ENCODE data around the gene MEF2C. TPM values are rescaled to one million over a fixed set of nuclear protein-coding genes. Genes with fewer than 3 reads are reported as not detected.

Gene MEF2C
- total RNA-seq, 2 donors from 2014 or later = 36.1 to 57.5 TPM

DNA sequence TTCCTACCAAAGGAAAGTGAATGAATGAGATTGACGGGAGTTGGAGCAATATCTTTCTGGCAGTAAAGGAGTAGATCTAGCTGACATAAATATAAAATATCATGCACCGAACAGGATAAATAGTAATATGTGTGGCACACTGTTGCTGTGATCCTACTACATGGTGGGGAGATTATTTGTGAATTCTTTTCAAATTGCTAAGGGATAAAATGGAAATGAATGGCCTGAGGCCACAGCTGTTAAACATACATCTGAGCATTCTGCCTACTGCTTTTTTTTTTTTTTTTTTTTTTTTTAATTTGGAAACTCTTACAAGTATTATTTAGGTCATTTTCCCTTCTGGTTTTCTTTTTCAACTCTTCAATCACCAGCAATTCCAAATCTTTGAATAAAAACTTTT lies 66.8 kb downstream of the MEF2C start:
- DNase-seq (ENCODE audit: low spot score) = no peak
- TF ChIP-seq, protein P1, sequence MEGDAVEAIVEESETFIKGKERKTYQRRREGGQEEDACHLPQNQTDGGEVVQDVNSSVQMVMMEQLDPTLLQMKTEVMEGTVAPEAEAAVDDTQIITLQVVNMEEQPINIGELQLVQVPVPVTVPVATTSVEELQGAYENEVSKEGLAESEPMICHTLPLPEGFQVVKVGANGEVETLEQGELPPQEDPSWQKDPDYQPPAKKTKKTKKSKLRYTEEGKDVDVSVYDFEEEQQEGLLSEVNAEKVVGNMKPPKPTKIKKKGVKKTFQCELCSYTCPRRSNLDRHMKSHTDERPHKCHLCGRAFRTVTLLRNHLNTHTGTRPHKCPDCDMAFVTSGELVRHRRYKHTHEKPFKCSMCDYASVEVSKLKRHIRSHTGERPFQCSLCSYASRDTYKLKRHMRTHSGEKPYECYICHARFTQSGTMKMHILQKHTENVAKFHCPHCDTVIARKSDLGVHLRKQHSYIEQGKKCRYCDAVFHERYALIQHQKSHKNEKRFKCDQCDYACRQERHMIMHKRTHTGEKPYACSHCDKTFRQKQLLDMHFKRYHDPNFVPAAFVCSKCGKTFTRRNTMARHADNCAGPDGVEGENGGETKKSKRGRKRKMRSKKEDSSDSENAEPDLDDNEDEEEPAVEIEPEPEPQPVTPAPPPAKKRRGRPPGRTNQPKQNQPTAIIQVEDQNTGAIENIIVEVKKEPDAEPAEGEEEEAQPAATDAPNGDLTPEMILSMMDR (IDR thresholded peaks at IDR 0.05) = no peak
- H3K27ac ChIP-seq = peak overlapping the region; percentile 8 to 28
- H3K27me3 ChIP-seq = no peaks in the 10 kb centered on the region
- H3K9me3 ChIP-seq = no peaks in the 10 kb centered on the region
- no peak overlapping the region for H3K4me3 ChIP-seq
- peaks cover 0 to 38% of the 10 kb centered on the region in 2 donors for H3K4me1 ChIP-seq
- no peaks in the 10 kb centered on the region for H3K36me3 ChIP-seq

DNA sequence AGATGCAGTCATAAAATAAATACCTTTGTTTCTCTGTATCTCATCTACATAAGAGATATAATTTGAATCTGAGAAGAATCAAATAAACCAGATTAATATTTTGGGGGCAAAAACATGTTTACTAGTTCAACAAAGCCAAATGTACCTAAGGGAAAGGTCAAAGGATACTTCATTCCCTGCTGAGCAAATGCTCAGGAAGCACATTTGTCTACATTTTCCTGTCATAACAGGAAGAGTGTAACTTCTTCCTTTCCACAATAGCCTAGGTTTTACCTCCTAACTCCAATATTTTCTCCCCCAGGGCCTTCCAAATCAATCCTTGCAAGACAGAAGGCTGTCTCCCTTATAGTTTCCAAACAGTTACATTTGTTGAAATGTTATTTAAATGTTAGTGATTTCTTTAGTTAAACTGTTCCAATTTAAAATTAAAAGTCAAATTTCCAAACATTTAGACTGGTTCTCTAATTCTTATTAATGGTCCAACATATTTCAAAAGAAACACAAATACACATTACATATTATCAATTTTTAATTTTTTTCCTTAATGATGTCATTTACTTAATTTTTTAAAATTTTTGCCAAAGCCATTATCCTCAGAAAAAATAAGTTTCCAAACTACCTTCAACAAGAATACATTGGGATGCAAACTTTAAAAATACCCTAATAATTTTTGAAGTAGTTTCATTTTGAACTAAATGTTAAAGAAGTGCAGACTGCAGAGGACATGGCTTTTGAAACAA lies 67.8 kb downstream of the MEF2C start:
- Histone ChIP-seq H3K4me1 (peaks cover 0 to 38% of the 10 kb centered on the region in 2 donors), H3K9me3 (no peaks in the 10 kb centered on the region), H3K27me3 (no peaks in the 10 kb centered on the region), H3K27ac (peak overlapping the region; percentile 28 to 34), H3K4me3 (no peak overlapping the region), H3K36me3 (no peaks in the 10 kb centered on the region)
- TF ChIP-seq, protein P1 (IDR thresholded peaks at IDR 0.05) = no peak
- DNase-seq (ENCODE audit: low spot score) = no peak

DNA sequence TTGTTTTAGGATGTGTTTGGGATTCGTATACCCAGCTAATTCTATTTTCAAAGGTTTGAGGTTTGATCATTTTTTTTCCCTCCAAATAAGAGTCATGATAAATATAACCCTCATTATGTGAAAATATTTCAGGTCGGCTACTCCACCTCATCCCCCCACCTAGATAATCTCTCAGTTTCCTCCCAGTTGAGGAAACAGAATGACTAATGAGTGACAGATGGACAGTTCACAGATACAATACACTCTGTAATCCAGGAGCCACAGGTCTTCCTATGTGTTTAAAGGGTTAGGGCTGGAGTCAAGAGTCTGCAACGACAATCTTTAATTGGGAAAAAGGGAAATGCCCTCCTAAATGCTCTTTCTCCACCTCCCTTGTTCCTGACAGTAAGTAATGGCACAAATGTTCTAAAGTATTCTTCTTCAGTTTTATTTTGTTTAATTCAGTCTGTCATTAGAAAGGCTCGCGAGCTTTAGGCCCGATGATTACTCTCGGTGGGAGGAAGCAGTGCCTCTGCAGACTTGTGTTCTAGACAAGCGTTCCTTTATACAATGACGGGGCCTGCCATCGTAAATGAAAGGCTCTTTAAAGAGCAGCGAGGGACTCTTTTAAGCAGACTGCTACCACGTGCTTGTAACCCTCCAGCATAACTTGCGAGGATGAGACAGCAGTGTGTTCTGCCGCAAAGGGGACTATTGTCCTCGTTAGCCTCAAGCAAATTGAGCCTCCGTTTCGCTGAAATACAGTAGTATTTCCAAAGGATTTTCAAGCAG lies 69.0 kb downstream of the MEF2C start:
- no peaks in the 10 kb centered on the region for H3K27me3 ChIP-seq
- H3K9me3 ChIP-seq = no peaks in the 10 kb centered on the region
- TF ChIP-seq, protein P1 (IDR thresholded peaks at IDR 0.05) = no peak
- no peak for DNase-seq (ENCODE audit: low spot score)
- no peaks in the 10 kb centered on the region for H3K36me3 ChIP-seq
- peaks cover 0 to 38% of the 10 kb centered on the region in 2 donors for H3K4me1 ChIP-seq
- H3K4me3 ChIP-seq = no peak overlapping the region
- H3K27ac ChIP-seq = peak overlapping the region; percentile 28 to 34

DNA sequence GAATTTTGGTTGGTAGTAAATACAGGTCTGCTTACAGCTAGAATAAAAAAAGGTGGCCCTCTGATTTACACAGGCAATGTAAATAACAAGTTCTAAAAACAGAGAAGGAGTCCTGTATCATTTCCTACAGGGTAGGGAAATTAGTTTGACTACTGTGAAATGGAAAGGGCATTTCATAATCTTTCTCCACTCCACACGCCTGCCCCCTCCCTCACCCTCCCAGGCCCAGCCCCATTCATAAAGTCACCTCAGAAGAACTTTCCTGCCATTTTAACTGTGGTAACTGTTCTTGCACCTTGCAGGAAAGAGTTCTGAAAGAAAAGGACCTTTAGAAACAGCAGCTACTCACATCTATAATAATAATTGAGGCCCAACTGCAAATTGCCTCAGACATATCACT lies 69.7 kb downstream of the MEF2C start:
- no peaks in the 10 kb centered on the region for H3K27me3 ChIP-seq
- H3K27ac ChIP-seq = peak overlapping the region in 1 of 2 donors; percentile 5
- H3K9me3 ChIP-seq = no peaks in the 10 kb centered on the region
- peaks cover 0 to 32% of the 10 kb centered on the region in 2 donors for H3K4me1 ChIP-seq
- TF ChIP-seq, protein P1 (IDR thresholded peaks at IDR 0.05) = no peak
- no peak for DNase-seq (ENCODE audit: low spot score)
- no peak overlapping the region for H3K4me3 ChIP-seq
- no peaks in the 10 kb centered on the region for H3K36me3 ChIP-seq

DNA sequence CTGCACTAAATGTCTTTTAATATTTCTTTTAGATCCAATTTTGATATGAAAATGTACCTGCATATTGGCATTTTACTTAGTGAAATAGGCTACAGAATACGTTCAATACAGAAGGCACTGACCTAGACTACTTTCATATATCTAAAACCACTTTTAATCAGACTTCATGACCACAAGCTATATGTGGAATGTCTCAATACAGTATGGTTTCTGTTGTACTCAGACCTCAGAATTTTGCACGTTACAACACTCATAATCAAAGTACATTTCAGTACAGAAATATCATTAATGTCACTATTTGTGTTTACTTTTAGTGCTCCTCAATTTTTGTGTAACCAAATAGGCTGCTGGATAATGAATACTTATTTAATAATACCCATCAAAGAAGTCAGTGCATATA lies 74.8 kb downstream of the MEF2C start:
- H3K27me3 ChIP-seq = no peaks in the 10 kb centered on the region
- no peak for DNase-seq (ENCODE audit: low spot score)
- peaks cover 0 to 15% of the 10 kb centered on the region in 2 donors for H3K4me1 ChIP-seq
- no peak overlapping the region for H3K4me3 ChIP-seq
- H3K9me3 ChIP-seq = no peaks in the 10 kb centered on the region
- no peak overlapping the region for H3K27ac ChIP-seq
- peaks cover 4% of the 10 kb centered on the region for H3K36me3 ChIP-seq
- TF ChIP-seq, protein P1 (IDR thresholded peaks at IDR 0.05) = no peak

Measured in right atrium auricular region (tissue), 2 donors.